SK-N-SH treated with all-trans-retinoic acid at 6 μM for 48 hours (cell line): ENCODE measurements around the gene TECPR1.

ENCODE experiments used
- ATAC-seq: fragments of 200-7000 bp; cut with Tn5 transposase; 3 replicates; pipeline ENCODE4 v1.9.1; 2020; ENCODE audit warnings: mild to moderate bottlenecking, moderate library complexity
- ARNTL ChIP-seq: fragments of 450-650 bp; formaldehyde crosslinking; IDR thresholded peaks from 2 replicates; pipeline ENCODE4 v1.5.0; 2020; ENCODE audit warnings: low read depth, mild to moderate bottlenecking, moderate library complexity, borderline replicate concordance
- BACH2 ChIP-seq: fragments of 250-450 bp; sonication (Bioruptor Pico); IDR thresholded peaks from 2 replicates; pipeline ENCODE4 v1.9.0; 2021; ENCODE audit warnings: mild to moderate bottlenecking, borderline replicate concordance
- CREB5 ChIP-seq: fragments of 250-450 bp; sonication (Bioruptor Pico); IDR thresholded peaks from 2 replicates; pipeline ENCODE4 v1.5.1; 2020; ENCODE audit warnings: low read depth, mild to moderate bottlenecking, moderate library complexity
- CSDC2 ChIP-seq: fragments of 250-450 bp; sonication (Bioruptor Pico); IDR thresholded peaks from 2 replicates; pipeline ENCODE4 v1.5.0; 2020; ENCODE audit warnings: mild to moderate bottlenecking, moderate library complexity
- CSRNP3 ChIP-seq: fragments of 250-450 bp; sonication (Bioruptor Pico); IDR thresholded peaks from 2 replicates; pipeline ENCODE4 v1.5.1; 2021; ENCODE audit warnings: mild to moderate bottlenecking, moderate library complexity
- ESRRG ChIP-seq: fragments of 250-450 bp; sonication (Bioruptor Pico); IDR thresholded peaks from 2 replicates; pipeline ENCODE4 v1.6.1; 2021; ENCODE audit warnings: mild to moderate bottlenecking
- GLIS3 ChIP-seq: fragments of 250-450 bp; sonication (Bioruptor Pico); IDR thresholded peaks from 2 replicates; pipeline ENCODE4 v1.5.0; 2020; ENCODE audit warnings: mild to moderate bottlenecking, moderate library complexity
- ISL1 ChIP-seq: fragments of 250-450 bp; sonication (Bioruptor Pico); IDR thresholded peaks from 2 replicates; pipeline ENCODE4 v2.1.2; 2022; ENCODE audit warnings: mild to moderate bottlenecking, moderate library complexity
- OSR1 ChIP-seq: fragments of 250-450 bp; sonication (Bioruptor Pico); IDR thresholded peaks from 2 replicates; pipeline ENCODE4 v1.8.0; 2022; ENCODE audit warnings: moderate library complexity, mild to moderate bottlenecking, inconsistent platforms
- PATZ1 ChIP-seq: fragments of 250-450 bp; sonication (Bioruptor Pico); IDR thresholded peaks from 2 replicates; pipeline ENCODE4 v1.8.0; 2020; ENCODE audit warnings: mild to moderate bottlenecking, moderate library complexity, borderline replicate concordance
- POU6F1 ChIP-seq: fragments of 250-450 bp; sonication (Bioruptor Pico); IDR thresholded peaks from 2 replicates; pipeline ENCODE4 v1.8.0; 2021; ENCODE audit warnings: low read depth, mild to moderate bottlenecking, moderate library complexity, borderline replicate concordance
- PPARA ChIP-seq: fragments of 250-450 bp; sonication (Bioruptor Pico); IDR thresholded peaks from 2 replicates; pipeline ENCODE4 v1.5.0; 2020; ENCODE audit warnings: mild to moderate bottlenecking, borderline replicate concordance
- RARB ChIP-seq: fragments of 250-450 bp; sonication (Bioruptor Pico); IDR thresholded peaks from 2 replicates; pipeline ENCODE4 v1.8.0; 2021; ENCODE audit warnings: mild to moderate bottlenecking, moderate library complexity
- TCF4 ChIP-seq: fragments of 250-450 bp; sonication (Bioruptor Pico); IDR thresholded peaks from 2 replicates; pipeline ENCODE4 v1.8.0; 2021; ENCODE audit warnings: mild to moderate bottlenecking, moderate library complexity, borderline replicate concordance
- TOX ChIP-seq: fragments of 250-450 bp; sonication (Bioruptor Pico); IDR thresholded peaks from 2 replicates; pipeline ENCODE4 v1.8.0; 2021; ENCODE audit warnings: mild to moderate bottlenecking, moderate library complexity, borderline replicate concordance
- ZC3H10 ChIP-seq: fragments of 250-450 bp; sonication (Bioruptor Pico); IDR thresholded peaks from 2 replicates; pipeline ENCODE4 v1.5.1; 2021; ENCODE audit warnings: mild to moderate bottlenecking, moderate library complexity
- ZFP3 ChIP-seq: fragments of 250-450 bp; sonication (Bioruptor Pico); IDR thresholded peaks from 2 replicates; pipeline ENCODE4 v1.5.0; 2020; ENCODE audit warnings: mild to moderate bottlenecking, moderate library complexity
- ZFP30 ChIP-seq: fragments of 450-650 bp; formaldehyde crosslinking; IDR thresholded peaks from 2 replicates; pipeline ENCODE4 v1.5.0; 2022; ENCODE audit warnings: mild to moderate bottlenecking, moderate library complexity
- ZNF565 ChIP-seq: fragments of 450-650 bp; formaldehyde crosslinking; conservative IDR thresholded peaks from 2 replicates; pipeline ENCODE4 v1.5.0; 2020; ENCODE audit warnings: low read depth, mild to moderate bottlenecking, moderate library complexity
- ZNF70 ChIP-seq: fragments of 450-650 bp; formaldehyde crosslinking; IDR thresholded peaks from 2 replicates; pipeline ENCODE4 v1.5.0; 2020; ENCODE audit warnings: mild to moderate bottlenecking, moderate library complexity
- ZNF8 ChIP-seq: fragments of 450-650 bp; formaldehyde crosslinking; IDR thresholded peaks from 2 replicates; pipeline ENCODE4 v1.5.0; 2020; ENCODE audit warnings: mild to moderate bottlenecking, moderate library complexity

Gene TECPR1

GRCh38 chr7:98234429-98235147 lies 17.4 kb downstream of the TECPR1 start:
- no peak for TF ChIP-seq OSR1 (CRISPR knock-in tag)
- TF ChIP-seq ZFP30 (CRISPR knock-in tag), result no peak
- no peak for TF ChIP-seq ARNTL
- no peak for TF ChIP-seq POU6F1 (CRISPR knock-in tag)
- no peak for TF ChIP-seq TCF4 (CRISPR knock-in tag)
- TF ChIP-seq TOX (CRISPR knock-in tag), result no peak
- TF ChIP-seq CREB5 (CRISPR knock-in tag), result no peak
- TF ChIP-seq ZNF70, result no peak
- ATAC-seq, result no peak

GRCh38 chr7:98233219-98234070 lies 18.6 kb downstream of the TECPR1 start:
- TF ChIP-seq ZFP30 (CRISPR knock-in tag) (no peak), PPARA (no peak), RARB (CRISPR knock-in tag) (no peak), ZNF565 (CRISPR knock-in tag) (no peak), BACH2 (CRISPR knock-in tag) (no peak), ISL1 (CRISPR knock-in tag) (no peak), CSDC2 (CRISPR knock-in tag) (no peak), CSRNP3 (CRISPR knock-in tag) (no peak)

GRCh38 chr7:98232799-98233198 lies 19.2 kb downstream of the TECPR1 start:
- TF ChIP-seq ZNF70 (no peak), ZFP3 (CRISPR knock-in tag) (no peak), ZC3H10 (CRISPR knock-in tag) (no peak), ARNTL (no peak), TCF4 (CRISPR knock-in tag) (no peak), POU6F1 (CRISPR knock-in tag) (no peak), ZFP30 (CRISPR knock-in tag) (no peak)
- no peak for ATAC-seq

More at GRCh38 chr7:98233219-98234070, 18.6 kb downstream of the TECPR1 start:
- ATAC-seq, result no peak; the same call in 2 of the 3 replicates

- ATAC-seq, result no peak
- TF ChIP-seq ZNF8 (no peak), GLIS3 (CRISPR knock-in tag) (no peak), ZC3H10 (CRISPR knock-in tag) (no peak), ESRRG (CRISPR knock-in tag) (no peak), ISL1 (CRISPR knock-in tag) (no peak), ZFP30 (CRISPR knock-in tag) (no peak), PATZ1 (no peak), CSDC2 (CRISPR knock-in tag) (no peak), RARB (CRISPR knock-in tag) (no peak), ZNF565 (CRISPR knock-in tag) (no peak)
Observed at GRCh38 chr7:98232263-98232585, 19.8 kb downstream of the TECPR1 start.
